Stimulated activated CD4-positive, alpha-beta T cell treated with anti-CD3 and anti-CD28 coated beads, Interleukin-1b, Interleukin-23, amount 100 ng/mL, for 24 hours (primary cell): ENCODE measurements around the gene IFIT2.
"Not testable (repeated sequence)": the region's sequence is repeated elsewhere in the genome, so short reads cannot be mapped to it uniquely, and the experiment has no call there.

ENCODE experiments used
- DNase-seq, 4 experiments: peaks; one replicate each; pipeline ENCODE4 v3.0.0-alpha.2; 2020; ENCODE audit warnings: low read depth in 4 of 4, low spot score in 1 of 4

Gene IFIT2, protein sequence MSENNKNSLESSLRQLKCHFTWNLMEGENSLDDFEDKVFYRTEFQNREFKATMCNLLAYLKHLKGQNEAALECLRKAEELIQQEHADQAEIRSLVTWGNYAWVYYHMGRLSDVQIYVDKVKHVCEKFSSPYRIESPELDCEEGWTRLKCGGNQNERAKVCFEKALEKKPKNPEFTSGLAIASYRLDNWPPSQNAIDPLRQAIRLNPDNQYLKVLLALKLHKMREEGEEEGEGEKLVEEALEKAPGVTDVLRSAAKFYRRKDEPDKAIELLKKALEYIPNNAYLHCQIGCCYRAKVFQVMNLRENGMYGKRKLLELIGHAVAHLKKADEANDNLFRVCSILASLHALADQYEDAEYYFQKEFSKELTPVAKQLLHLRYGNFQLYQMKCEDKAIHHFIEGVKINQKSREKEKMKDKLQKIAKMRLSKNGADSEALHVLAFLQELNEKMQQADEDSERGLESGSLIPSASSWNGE

DNA sequence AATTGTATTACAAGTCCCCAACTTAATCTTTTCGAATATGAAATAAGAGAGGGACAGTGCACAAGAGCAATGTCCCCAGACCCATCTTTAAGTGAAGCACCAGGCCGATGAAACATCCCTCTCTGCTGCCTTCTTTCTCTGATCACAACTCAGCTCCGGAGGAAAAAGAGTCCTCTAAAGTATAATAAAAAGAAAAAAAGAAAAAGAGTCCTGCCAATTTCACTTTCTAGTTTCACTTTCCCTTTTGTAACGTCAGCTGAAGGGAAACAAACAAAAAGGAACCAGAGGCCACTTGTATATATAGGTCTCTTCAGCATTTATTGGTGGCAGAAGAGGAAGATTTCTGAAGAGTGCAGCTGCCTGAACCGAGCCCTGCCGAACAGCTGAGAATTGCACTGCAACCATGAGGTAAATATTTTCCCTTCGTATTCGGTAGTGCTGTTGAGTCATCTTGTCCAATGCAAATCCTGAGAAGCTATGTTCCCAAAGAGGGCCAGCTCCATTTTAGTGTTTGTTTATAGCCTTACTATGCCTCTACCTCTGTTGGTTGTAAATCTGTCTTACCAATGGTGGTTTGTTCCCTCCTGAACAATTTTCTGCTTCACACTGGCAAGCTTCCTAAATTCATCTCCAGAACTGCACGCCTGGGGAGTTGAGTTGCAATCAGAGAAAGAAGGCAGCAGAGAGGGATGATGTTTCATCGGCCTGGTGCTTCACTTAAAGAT is at the start of gene IFIT2:
IFIT2 (plus strand) TSS at position 326 of the 725 bp plus-strand sequence; CDS start at position 404, 78 bp downstream.
- no peak for DNase-seq

DNA sequence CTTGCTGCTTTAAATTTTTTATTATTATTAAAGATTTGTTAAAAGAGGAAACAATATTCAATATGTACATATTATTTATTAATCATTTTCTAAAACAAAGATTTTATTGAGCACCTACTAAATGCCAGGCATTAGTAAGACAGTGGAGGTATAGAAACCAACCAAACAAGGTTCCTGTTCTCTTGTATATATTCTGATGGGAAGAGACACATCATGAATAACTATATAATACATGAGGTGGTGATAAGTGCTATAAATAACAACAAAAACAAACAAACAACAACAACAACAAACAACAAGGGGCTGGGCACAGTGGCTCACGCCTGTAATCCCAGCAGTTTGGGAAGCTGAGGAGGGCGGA is 49.6 kb upstream of the IFIT2 start:
- DNase-seq: no peak

DNA sequence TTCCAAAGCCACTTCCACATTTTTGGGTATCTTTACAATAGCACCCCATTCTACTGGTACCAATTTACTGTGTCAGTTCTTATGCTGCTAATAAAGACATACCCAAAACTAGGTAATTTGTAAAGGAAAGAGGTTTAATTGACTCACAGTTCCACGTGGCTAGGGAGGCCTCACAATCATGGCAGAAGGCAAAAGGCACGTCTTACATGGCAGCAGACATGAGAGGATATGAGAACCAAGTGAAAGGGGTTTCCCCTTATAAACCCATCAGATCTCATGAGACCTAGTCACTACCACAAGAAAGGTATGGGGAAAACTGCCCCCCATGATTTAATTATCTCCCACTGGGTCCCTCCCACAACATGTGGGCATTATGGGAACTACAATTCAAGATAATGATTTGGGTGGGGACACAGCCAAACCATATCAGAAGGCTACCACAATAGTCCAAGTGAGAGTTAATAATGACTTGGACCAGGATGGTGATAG is 46.7 kb upstream of the IFIT2 start:
- not testable (repeated sequence) for DNase-seq

DNA sequence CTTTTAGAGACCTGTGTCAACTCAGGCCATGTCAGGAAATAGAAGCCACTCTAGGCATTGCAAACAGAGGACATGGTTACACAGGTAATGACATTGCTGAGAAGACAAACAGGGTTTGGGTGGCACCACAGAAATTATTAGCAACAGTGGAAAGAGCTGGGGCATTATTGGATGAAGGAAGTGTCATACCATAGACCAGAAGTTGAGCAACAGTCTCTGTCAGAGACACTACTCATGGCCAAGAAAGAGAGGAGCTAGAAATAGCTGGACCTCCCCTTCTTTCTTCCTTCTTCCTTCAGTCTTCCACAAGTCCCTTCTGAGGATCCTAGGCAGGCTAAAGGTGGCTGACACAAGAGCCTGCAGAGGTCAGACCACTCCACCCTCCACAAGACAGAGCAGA is 46.1 kb upstream of the IFIT2 start:
- DNase-seq: no peak

DNA sequence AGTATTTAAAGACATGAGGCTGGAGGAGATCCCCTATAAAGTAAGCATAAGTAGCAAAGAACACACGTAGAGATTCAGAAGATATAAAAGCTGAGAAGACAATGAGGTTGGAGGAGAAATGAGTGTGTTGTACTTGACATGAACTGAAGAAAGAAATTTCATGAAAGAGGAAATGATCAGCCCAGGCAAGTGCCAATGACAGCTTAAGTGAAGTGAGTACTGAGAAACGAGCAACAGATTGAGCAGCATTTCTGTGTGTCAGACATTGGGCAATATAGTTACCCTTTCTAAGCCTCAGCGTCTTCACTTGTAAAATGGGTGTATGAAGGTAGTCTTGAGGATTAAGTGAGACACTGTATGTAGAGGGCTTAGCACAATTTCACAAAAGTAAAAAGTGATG is 45.5 kb upstream of the IFIT2 start:
- DNase-seq: no peak

DNA sequence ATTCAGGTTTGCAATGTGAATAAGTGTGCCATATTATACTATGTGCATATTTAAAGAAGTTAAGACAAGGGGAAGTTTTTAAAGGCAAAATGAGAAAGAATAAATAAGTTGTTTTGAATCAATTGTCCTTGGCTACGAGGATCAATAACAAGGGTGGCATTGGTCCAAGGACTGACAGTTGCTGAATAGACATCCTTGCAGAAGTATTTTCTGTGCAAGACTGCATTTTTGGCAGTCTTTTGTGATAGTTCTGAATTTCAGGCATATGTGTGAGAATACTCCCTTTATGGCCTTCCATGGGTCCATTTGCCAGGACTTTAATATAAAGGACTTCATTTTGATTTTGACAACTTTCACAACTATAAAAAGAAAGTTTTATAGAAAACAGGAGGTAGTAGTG is 44.9 kb upstream of the IFIT2 start:
- no peak for DNase-seq

DNA sequence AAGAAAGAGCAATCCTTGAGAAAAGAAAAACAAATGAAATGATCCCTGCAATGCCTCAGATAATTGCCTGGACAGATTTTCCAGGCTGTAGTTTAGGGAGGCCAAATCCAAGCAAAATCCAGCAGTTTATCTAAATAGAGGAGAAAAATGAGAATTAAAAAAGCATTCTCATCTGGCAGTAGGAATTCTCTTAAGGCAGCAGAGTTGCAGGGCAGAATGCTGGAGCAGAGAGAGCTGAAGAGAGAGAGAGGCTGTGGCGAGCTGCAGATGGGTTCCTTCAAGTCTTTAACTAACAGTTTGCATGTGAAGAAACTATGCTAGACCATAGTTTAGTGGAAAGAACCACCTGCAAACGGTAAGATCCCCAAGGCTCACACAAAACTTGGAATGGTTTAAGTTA is 44.3 kb upstream of the IFIT2 start:
- no peak for DNase-seq

DNA sequence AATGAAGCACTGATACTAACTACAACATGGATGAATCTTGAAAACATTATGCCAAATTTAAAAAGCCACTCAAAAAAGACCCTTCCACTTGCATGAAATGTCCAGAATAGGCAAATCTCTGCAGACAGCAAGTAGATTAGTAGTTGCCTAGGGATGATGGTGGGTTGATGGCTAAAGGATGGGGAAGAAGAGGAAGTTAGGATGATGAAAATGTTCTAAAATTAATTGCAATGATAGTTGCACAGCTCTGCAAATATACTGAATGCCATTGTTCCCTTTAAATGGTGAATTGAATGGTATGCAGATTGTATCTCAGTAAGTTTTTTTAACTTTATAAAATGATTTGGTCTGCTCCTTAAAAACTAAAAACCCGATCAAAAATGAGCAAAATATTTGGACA is 43.0 kb upstream of the IFIT2 start:
- DNase-seq: no peak

DNA sequence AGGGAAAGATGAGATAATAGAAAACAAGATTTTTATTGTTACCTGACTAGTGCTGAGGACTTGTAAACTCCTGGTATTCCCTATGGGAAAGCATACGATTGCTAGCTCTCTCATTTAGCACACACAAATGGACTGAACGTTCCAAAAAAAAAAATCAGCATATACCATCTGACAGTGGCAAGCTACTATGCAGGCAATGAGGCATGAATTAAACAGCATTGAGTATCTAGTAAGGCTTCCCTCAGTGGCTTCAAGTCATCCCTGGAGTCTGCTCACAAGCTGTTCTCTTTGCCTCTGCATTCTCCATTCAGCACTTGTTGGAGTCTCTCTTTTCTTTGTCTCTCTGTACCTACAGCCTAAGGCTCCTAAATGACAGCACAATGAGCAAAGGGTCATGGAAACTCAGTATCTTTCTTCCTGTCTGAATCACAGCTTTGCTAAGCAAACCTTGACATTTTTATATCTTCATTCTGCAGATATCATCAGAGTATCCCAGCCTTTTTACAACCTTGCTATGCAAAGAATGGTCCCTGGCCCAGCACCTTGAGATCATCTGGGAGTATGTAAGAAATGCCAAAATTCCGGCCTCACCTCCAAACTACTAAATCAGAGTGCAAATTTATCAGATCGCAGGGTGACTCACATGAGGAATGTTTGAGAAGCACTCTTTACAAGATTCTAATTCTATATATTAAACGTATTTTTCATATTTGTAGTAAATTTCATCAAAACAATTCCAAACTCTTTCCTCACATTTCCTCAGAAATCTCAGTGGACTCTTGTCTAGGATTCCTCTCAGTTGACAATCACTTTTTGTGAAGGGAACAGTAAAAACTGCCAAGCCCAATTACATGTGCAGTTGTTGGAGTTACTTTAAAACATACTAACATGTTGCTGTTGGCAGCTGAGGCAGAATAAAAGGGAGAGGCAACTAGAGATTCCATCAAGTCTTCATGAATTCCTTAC is 39.5 kb upstream of the IFIT2 start:
- DNase-seq: no peak

DNA sequence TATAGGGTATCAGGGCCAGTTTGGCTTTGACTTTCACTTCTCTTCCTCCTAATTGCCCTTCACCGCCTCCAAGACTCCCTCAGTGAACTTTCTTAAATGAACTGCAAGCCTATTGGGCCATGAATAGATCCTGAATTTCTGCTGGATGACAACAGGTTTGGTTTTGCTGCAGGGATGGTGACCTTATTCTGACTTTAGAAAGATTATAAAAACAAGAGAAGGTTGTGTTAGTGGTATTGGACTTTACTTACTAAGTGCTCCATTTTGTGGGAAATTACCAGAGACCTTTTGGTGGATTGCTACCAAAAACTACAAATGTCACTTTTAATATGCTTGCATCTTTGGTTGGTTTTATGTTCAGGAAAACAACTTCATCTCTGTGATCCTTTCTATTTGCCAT is 38.8 kb upstream of the IFIT2 start:
- DNase-seq: no peak

DNA sequence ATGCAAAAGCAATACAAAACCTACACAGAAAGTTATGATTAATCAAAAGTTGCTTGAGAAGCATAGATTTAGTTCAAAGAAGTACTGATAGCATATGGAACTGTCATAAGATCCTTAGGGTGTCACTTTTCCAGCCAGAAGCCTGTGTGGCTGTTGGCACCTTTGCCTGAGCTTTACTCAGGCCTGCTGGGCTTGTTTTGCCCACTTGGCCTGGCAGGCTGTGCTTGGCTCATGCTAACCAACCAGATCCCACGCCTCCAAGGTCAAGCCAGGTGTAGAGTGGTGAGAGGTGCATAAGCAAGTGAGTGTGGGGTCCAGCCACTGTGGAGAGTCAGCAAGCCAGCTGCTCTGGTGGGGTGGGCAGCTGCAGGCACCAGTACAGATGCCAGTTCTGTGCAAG is 38.3 kb upstream of the IFIT2 start:
- no peak for DNase-seq

DNA sequence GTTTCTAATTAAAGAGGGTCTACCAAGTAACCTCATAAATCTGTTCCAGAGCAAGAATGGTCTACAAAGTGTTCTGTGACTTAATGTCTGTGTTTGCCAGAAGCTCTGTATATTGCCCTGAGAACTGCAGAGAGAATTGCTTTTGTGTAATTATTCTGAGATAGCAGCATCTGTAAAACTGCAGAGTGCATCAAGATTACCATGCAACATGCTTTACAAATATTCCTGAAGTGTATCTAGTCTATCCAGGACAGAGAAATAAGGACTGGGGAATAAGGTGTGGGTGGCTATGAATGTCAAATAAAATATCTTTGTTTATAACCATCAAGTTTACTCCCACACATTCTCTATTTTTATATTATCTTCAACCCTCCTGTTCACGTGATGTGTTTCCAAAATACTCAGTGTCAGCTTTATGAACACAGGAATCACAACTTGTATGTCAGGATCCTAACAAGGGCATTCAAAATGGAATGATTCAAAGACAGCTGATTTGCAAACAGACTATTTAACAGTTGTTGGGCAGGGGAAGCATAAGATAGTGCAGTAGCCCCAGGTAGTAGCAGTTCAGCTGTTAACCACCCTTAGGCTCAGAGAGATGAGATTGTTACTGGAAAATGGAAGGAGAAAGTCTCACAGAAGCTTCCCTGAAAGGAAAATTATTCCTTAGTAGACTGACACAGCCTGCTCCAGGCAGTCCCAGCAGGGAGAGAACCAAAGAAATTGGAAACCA is 35.0 kb upstream of the IFIT2 start:
- no peak for DNase-seq

DNA sequence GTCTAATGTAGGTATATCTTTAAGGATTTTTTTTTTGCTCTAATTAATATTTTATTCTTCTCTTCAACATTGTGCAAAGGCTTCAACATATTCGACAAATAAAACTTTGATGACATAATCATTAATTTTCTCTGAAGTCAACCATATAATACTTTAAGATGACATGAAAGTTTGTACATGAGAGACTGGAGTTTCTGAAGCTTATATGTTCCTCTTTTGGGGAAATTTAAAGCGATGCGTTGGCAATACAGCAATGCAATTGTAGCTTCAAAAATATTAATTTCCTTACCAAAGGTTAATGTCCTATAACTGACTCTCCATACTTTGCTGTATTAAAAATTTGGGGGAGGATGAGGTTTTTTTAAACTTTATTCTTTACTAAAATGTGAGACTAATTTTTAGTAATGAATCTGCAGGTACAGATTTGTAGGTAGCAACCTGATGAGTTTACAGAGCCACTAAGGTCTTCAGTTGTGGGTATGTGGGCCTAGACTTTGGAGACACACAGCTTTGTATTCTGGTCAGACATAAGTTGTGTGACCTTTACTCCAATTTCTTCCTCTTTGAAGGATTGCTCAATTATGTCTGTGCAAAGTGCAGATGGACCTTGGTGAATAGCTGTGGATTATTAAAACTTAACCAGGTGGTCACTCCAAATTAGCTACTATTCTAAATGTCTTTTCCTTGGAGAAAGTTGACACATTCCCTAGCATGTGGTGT is 32.3 kb upstream of the IFIT2 start:
- no peak for DNase-seq

DNA sequence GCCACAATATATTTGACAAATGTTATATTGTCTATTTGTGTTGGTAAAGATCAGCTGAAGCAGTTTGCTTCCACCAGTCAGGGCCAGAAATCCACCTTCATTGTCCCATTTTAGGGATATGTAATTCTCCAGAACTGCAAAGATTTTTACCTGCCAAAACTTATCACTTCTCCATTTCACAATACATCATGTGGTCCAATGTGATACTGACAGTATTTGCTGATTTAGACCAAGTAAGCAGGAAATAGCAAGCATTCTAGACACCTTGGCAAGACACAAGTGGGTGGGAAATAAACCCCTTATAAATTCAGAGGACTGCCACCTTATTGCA is 31.7 kb upstream of the IFIT2 start:
- no peak for DNase-seq

DNA sequence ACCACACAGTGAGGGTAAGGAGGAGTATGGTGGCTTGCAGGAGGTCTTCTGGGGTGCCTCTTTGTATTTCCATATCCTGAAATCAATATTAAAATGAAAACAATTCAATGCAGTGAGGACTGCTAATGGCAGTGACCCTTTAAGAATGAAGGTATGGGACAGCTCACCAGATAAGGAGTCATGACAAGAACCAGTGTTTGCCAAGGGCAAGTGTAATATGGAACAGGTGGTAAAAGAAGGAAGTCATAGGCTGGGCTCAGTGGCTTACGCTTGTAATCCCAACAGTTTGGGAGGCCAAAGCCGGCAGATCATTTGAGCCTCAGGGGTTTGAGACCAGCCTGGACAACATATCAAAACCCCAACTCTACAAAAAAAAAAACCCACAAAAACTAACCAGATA is 30.3 kb upstream of the IFIT2 start:
- no peak for DNase-seq

DNA sequence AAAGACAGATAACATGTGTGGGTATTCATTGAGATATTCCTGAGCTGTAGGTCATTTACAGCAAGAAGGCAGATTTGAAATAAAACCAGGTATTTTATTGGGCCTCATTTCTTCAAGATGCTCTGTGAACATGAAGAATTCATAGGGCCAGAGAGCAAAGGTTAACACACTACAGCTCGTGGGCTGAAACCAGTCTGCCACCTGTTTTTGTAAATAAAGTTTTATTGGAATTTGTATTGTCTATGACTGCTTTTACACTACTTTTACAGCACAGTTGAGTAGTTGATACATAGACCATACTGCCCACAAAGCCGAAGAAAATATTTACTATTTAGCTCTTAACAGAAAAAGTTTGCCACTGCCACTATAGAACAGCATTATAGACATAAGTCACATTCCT is 28.2 kb upstream of the IFIT2 start:
- no peak for DNase-seq

DNA sequence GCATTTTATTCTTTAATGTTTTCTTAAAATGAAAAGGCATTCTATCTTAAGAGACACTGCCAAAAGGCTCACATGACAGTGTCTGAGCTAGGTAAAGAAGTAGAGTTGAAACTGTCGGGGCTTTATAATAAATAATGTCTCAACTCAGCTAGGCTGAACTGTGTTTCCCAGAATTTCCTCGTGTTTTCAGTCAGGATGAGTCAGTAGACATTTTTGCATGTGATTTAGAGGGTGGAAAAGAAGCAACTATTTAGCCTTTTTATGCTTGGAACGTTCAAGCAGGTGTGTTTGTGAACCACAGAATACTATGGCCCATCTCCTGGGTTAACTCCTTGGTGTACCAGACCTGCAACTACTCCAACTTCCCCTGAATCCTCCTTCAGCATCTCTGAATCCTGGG is 26.9 kb upstream of the IFIT2 start:
- no peak for DNase-seq

DNA sequence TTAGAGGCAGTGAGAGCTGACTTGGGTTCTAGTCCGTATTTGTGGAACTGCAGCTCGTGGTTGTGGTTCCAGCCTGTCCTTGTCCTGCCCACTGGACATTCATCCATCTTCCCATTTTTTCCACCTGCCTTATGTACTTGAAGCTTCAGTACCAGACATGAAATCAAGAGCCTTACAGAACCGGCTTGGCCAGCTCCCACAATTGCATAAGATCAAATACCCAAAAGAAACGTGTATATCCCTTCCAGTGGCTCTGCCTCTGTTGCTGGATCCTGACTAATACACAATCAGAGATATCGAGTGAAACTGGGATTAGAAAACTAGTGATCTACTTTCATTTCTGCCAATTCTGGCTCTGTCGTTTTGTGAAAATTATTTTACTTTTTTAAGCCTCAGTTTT is 26.5 kb upstream of the IFIT2 start:
- DNase-seq: no peak

DNA sequence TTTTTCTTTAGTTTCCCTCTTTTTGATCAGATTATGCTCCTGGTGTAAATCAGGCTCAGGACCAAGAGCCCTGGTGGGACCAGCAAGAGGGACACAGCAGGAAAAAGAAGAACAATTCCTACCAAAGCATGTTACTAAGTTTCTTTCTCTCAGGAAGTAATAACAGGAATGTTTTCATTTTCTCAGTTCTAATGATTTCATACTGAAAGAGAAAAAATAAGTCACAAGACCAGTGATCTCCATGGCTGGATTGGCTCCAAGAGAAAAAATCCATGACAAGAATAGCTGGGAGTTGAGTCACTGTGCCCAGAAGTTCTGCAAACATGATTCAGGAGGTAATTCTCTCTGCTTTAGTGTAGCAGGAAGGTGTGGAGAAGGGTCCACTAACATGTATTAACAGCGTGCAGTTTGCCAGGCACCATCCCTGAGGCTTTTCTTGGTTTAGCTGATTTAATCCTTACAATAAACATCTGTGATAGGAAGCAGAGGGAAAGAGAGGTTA is 23.8 kb upstream of the IFIT2 start:
- DNase-seq: no peak

DNA sequence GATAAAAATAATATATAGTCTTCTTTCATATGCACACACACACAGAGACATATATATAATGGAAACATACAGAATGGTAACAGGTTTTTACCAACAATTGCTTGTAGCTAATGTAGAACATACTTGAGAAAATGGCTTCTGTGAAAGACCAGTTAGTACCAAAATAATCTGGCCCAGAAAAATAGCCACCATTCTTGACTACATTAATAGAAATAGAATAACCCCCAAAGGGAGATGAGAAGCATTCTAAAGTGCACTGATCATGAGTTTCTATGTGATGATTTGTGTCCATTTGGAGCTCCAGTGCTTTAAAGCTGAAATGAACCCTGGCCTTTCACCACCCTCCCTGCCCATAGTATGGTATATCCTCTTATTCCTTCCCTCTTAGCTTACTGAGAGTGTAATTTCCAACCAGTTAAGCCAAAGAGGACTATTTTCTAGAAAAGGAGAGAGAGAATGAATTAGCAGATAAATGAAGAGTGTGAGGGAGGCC is 22.9 kb upstream of the IFIT2 start:
- DNase-seq: no peak
